NCI-H69 (cell line): ENCODE data around the gene KRT79.

Source experiments
- DNase-seq: peaks from one replicate; lab custom pipeline; 2025; lab: John Stamatoyannopoulos, UW

KRT79 gene

GRCh38 chr12:52789637-52790426, 44.3 kb downstream of the KRT79 start:
- DNase-seq = no peak

- no peak for DNase-seq
These were observed 45.1 kb downstream of the KRT79 start for GRCh38 chr12:52788876-52789636.

- no peak for DNase-seq
These were observed 45.8 kb downstream of the KRT79 start for GRCh38 chr12:52788192-52788875.

- DNase-seq = peak; percentile 74
These were observed 46.6 kb downstream of the KRT79 start for GRCh38 chr12:52787324-52788191.

- no peak for DNase-seq
These were observed 49.2 kb downstream of the KRT79 start for GRCh38 chr12:52784909-52785308.

GRCh38 chr12:52783563-52784316, 50.4 kb downstream of the KRT79 start:
- DNase-seq = no peak

GRCh38 chr12:52782502-52782901, 51.6 kb downstream of the KRT79 start:
- no peak for DNase-seq

- DNase-seq = no peak
These were observed 52.6 kb downstream of the KRT79 start for GRCh38 chr12:52781399-52782082.

GRCh38 chr12:52779914-52780313, 54.2 kb downstream of the KRT79 start:
- no peak for DNase-seq

GRCh38 chr12:52778833-52779232, 55.3 kb downstream of the KRT79 start:
- DNase-seq = no peak

- no peak for DNase-seq
These were observed 56.5 kb downstream of the KRT79 start for GRCh38 chr12:52777566-52777965.

- no peak for DNase-seq
These were observed 57.2 kb downstream of the KRT79 start, which contains the start of gene KRT76 for GRCh38 chr12:52776913-52777395. KRT76 (minus strand) TSS chr12:52777345; CDS start chr12:52777291, 54 bp downstream.

GRCh38 chr12:52776435-52776834, 57.7 kb downstream of the KRT79 start:
- DNase-seq = no peak

GRCh38 chr12:52774629-52775250, 59.4 kb downstream of the KRT79 start:
- no peak for DNase-seq

GRCh38 chr12:52772772-52773171, 61.3 kb downstream of the KRT79 start:
- no peak for DNase-seq

- DNase-seq = no peak
These were observed 61.9 kb downstream of the KRT79 start for GRCh38 chr12:52772188-52772587.

GRCh38 chr12:52771505-52771904, 62.6 kb downstream of the KRT79 start:
- DNase-seq = no peak
